Measurements from ENCODE around the gene SH3GL1. TPM values are rescaled to one million over a fixed set of nuclear protein-coding genes. Genes with fewer than 3 reads are reported as not detected.

Gene SH3GL1, protein sequence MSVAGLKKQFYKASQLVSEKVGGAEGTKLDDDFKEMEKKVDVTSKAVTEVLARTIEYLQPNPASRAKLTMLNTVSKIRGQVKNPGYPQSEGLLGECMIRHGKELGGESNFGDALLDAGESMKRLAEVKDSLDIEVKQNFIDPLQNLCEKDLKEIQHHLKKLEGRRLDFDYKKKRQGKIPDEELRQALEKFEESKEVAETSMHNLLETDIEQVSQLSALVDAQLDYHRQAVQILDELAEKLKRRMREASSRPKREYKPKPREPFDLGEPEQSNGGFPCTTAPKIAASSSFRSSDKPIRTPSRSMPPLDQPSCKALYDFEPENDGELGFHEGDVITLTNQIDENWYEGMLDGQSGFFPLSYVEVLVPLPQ
- 108 TPM for polyA plus RNA-seq (2013, experiment 1 of 2)
- 106 TPM for polyA plus RNA-seq (2013, experiment 2 of 2)

DNA sequence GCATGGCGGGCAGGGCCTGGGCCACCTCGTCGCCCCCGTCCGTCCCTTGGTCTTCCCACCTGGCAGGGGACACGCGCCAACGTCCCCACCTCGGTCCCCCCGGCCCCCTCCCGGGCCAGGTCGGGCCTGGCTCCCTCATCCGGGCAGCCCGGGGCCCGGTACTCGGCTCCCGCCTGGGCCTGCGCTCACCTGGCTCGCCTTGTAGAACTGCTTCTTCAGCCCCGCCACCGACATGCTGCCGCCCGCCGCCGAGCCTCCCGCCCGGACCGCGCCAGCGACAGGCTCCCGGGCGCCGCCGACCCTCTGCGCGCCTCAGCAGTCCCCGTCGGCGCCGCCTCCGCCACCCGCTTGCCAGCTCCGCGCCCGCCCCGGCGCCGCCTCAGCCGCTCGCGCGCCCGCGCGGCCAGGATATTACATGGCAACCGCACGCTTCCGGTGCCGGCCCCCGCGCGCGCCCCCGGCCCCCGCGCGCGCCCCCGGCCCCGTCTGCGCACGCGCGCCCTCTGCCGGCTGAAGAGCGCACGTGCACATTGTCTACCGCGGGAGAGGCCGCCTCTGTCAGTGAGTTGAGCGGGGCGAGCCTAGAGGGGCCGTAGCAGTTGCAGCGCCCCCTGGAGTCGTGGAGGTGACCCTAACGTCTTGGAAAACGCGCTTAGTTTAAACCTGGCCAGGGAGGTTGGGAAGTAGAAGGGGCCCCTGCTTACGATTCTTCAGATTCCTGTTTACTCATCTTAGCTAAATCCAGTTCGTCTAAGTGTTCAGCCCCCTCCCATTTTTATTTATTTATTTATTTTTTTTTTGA lies at the start of gene SH3GL1:
Gene SH3GL1 (minus strand): TSS at position 413 of the 802 bp plus-strand sequence. CDS start 179 bp downstream, at position 234.
- peak within 1 kb of the TSS; percentile 91 for H4K91ac ChIP-seq (ENCODE audit: low read length)
- H2BK12ac ChIP-seq (ENCODE audit: low read length in 2 of 2) = peak within 1 kb of the TSS in 1 of 2 experiments; percentile 64
- H3K4me1 ChIP-seq (ENCODE audit: control insufficient read depth, insufficient read depth, low read depth, low read length) = peaks cover 15% of the 10 kb centered on the region
- H3K14ac ChIP-seq (ENCODE audit: low read length in 2 of 2) = peak within 1 kb of the TSS in 1 of 2 experiments; percentile 99
- peak within 1 kb of the TSS; percentile 17 for H2AK5ac ChIP-seq (ENCODE audit: low read length, severe bottlenecking)
- peaks cover 5% of the 10 kb centered on the region for H3K79me1 ChIP-seq (replicated peaks; ENCODE audit: low read length, poor library complexity, severe bottlenecking)
- peak within 1 kb of the TSS; percentile 92 to 98 for H3K4ac ChIP-seq (ENCODE audit: low read depth in 1 of 2, low read length in 2 of 2)
- peak within 1 kb of the TSS; percentile 94 for H3K9ac ChIP-seq (ENCODE audit: low read length)
- H3K36me3 ChIP-seq (ENCODE audit: control insufficient read depth in 1 of 2, insufficient read depth in 2 of 2, low read depth in 1 of 2, low read length in 2 of 2) = peaks cover 23 to 32% of the 10 kb centered on the region in 2 experiments
- no peaks in the 10 kb centered on the region for H3K9me3 ChIP-seq (ENCODE audit: control insufficient read depth, low read length)
- peak within 1 kb of the TSS; percentile 74 for H2AFZ ChIP-seq (ENCODE audit: low read depth, low read length)
- peak within 1 kb of the TSS; percentile 85 for H2BK120ac ChIP-seq (ENCODE audit: low read depth, low read length)
- peak within 1 kb of the TSS; percentile 90 for H4K8ac ChIP-seq (ENCODE audit: low read length)
- under 1% methylated on average over 64 of the region's 90 CpGs for WGBS
- peak within 1 kb of the TSS; percentile 92 to 97 for H3K4me3 ChIP-seq (ENCODE audit: insufficient read depth in 1 of 2, low read depth in 1 of 2, low read length in 2 of 2)
- no peaks in the 10 kb centered on the region for H3K27me3 ChIP-seq (ENCODE audit: control insufficient read depth in 1 of 2, insufficient read depth in 1 of 2, low read length in 2 of 2)
- no peak within 1 kb of the TSS for H2BK5ac ChIP-seq (ENCODE audit: low read depth, low read length, poor library complexity, severe bottlenecking)
- peak within 1 kb of the TSS; percentile 84 for H3K4me2 ChIP-seq (ENCODE audit: low read length, poor library complexity, severe bottlenecking)
- H2BK15ac ChIP-seq (ENCODE audit: low read depth, poor library complexity, severe bottlenecking) = peak within 1 kb of the TSS; percentile 86
- H3K18ac ChIP-seq (ENCODE audit: low read depth in 1 of 2, low read length in 2 of 2) = peak within 1 kb of the TSS; percentile 97
- peak within 1 kb of the TSS in 1 of 2 experiments; percentile 99 for H3K23ac ChIP-seq (ENCODE audit: low read length in 2 of 2)
- H3K27ac ChIP-seq (ENCODE audit: low read length, poor library complexity, severe bottlenecking) = peak within 1 kb of the TSS; percentile 63
- DNase-seq = peak; percentile 90

DNA sequence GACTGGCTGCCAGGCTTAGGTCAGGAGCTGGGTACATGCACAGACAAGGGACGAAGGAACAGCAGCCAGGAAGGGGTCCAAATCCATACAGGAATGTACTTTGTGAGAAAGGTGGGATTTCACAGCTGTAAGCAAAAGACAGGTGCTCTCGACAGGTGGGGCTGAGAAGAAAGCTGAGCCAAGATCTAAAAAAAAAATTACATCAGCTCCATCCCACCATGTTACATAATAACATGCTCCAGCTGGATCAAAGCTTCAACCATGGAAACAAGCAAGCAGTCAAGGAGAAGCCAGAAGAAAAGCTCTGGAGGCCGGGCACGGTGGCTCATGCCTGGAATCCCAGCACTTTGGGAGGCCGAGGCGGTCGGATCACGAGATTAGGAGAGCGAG lies 49.3 kb upstream of the SH3GL1 start:
- Histone ChIP-seq H3K36me3 (ENCODE audit: control insufficient read depth in 1 of 2, insufficient read depth in 2 of 2, low read depth in 1 of 2, low read length in 2 of 2) (peaks cover 92 to 96% of the 10 kb centered on the region in 2 experiments), H3K14ac (ENCODE audit: low read length in 2 of 2) (no peak overlapping the region), H3K23ac (ENCODE audit: low read length in 2 of 2) (no peak overlapping the region), H2AFZ (ENCODE audit: low read depth, low read length) (no peak overlapping the region), H2BK15ac (ENCODE audit: low read depth, poor library complexity, severe bottlenecking) (no peak overlapping the region), H3K4me1 (ENCODE audit: control insufficient read depth, insufficient read depth, low read depth, low read length) (peaks cover 9% of the 10 kb centered on the region), H2BK12ac (ENCODE audit: low read length in 2 of 2) (no peak overlapping the region), H4K8ac (ENCODE audit: low read length) (no peak overlapping the region), H3K79me1 (replicated peaks; ENCODE audit: low read length, poor library complexity, severe bottlenecking) (peaks cover 57% of the 10 kb centered on the region), H3K4me3 (ENCODE audit: insufficient read depth in 1 of 2, low read depth in 1 of 2, low read length in 2 of 2) (no peak overlapping the region), H3K4me2 (ENCODE audit: low read length, poor library complexity, severe bottlenecking) (no peak overlapping the region), H2BK120ac (ENCODE audit: low read depth, low read length) (no peak overlapping the region), H3K27me3 (ENCODE audit: control insufficient read depth in 1 of 2, insufficient read depth in 1 of 2, low read length in 2 of 2) (no peaks in the 10 kb centered on the region), H2AK5ac (ENCODE audit: low read length, severe bottlenecking) (no peak overlapping the region), H3K4ac (ENCODE audit: low read depth in 1 of 2, low read length in 2 of 2) (no peak overlapping the region), H3K9ac (ENCODE audit: low read length) (no peak overlapping the region), H4K91ac (ENCODE audit: low read length) (no peak overlapping the region), H3K9me3 (ENCODE audit: control insufficient read depth, low read length) (no peaks in the 10 kb centered on the region), H2BK5ac (ENCODE audit: low read depth, low read length, poor library complexity, severe bottlenecking) (no peak overlapping the region), H3K27ac (ENCODE audit: low read length, poor library complexity, severe bottlenecking) (no peak overlapping the region), H3K18ac (ENCODE audit: low read depth in 1 of 2, low read length in 2 of 2) (no peak overlapping the region)
- WGBS = 98% methylated on average over 8 of the region's 9 CpGs
- no peak for DNase-seq

DNA sequence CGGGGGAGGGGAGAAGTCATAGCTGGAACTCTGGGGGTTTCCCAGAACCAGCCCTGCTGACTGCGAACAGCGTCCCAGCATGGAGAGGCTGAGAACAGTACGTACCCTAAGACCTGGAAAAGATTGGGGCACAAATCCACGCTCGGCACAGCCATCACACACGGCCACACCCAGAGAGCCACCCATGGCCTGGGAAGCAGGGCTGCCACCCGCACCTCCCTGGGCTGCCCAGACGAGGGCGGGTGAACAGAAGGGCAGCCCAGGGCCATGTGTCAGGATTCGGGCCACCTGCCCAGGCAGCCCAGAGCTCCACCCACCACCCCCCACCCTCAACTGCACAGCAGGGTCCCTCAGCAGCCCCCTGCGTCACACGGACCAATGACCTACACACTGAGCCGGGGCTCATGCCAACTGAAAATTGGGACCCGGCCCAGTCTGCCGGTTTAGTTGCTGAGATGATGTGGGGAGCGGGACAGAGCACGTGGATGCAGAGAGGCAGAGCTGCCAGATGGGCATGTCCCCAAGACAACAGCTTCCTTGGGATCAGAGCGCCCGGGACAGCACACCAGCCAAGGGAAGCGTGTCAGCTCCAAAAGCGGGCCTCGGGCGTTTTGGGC lies 48.8 kb upstream of the SH3GL1 start:
- H4K91ac ChIP-seq (ENCODE audit: low read length) = no peak overlapping the region
- no peak for DNase-seq
- no peaks in the 10 kb centered on the region for H3K9me3 ChIP-seq (ENCODE audit: control insufficient read depth, low read length)
- H3K79me1 ChIP-seq (replicated peaks; ENCODE audit: low read length, poor library complexity, severe bottlenecking) = peaks cover 53% of the 10 kb centered on the region
- no peak overlapping the region for H3K23ac ChIP-seq (ENCODE audit: low read length in 2 of 2)
- no peak overlapping the region for H3K4me2 ChIP-seq (ENCODE audit: low read length, poor library complexity, severe bottlenecking)
- WGBS = 96% methylated on average over 22 of the region's 24 CpGs
- peaks cover 4% of the 10 kb centered on the region for H3K4me1 ChIP-seq (ENCODE audit: control insufficient read depth, insufficient read depth, low read depth, low read length)
- H3K4me3 ChIP-seq (ENCODE audit: insufficient read depth in 1 of 2, low read depth in 1 of 2, low read length in 2 of 2) = no peak overlapping the region
- no peak overlapping the region for H2BK15ac ChIP-seq (ENCODE audit: low read depth, poor library complexity, severe bottlenecking)
- no peak overlapping the region for H2BK120ac ChIP-seq (ENCODE audit: low read depth, low read length)
- no peak overlapping the region for H3K27ac ChIP-seq (ENCODE audit: low read length, poor library complexity, severe bottlenecking)
- no peak overlapping the region for H2AFZ ChIP-seq (ENCODE audit: low read depth, low read length)
- H3K27me3 ChIP-seq (ENCODE audit: control insufficient read depth in 1 of 2, insufficient read depth in 1 of 2, low read length in 2 of 2) = no peaks in the 10 kb centered on the region
- no peak overlapping the region for H4K8ac ChIP-seq (ENCODE audit: low read length)
- no peak overlapping the region for H3K9ac ChIP-seq (ENCODE audit: low read length)
- no peak overlapping the region for H3K18ac ChIP-seq (ENCODE audit: low read depth in 1 of 2, low read length in 2 of 2)
- peaks cover 95 to 96% of the 10 kb centered on the region in 2 experiments for H3K36me3 ChIP-seq (ENCODE audit: control insufficient read depth in 1 of 2, insufficient read depth in 2 of 2, low read depth in 1 of 2, low read length in 2 of 2)
- H2BK12ac ChIP-seq (ENCODE audit: low read length in 2 of 2) = no peak overlapping the region
- no peak overlapping the region for H2BK5ac ChIP-seq (ENCODE audit: low read depth, low read length, poor library complexity, severe bottlenecking)
- H2AK5ac ChIP-seq (ENCODE audit: low read length, severe bottlenecking) = no peak overlapping the region
- no peak overlapping the region for H3K4ac ChIP-seq (ENCODE audit: low read depth in 1 of 2, low read length in 2 of 2)
- H3K14ac ChIP-seq (ENCODE audit: low read length in 2 of 2) = no peak overlapping the region

Data from mesenchymal stem cell (in vitro differentiated cells and primary cell).